ENCODE results near the gene UFSP2. TPM values are rescaled to one million over a fixed set of nuclear protein-coding genes. Genes with fewer than 3 reads are reported as not detected.

UFSP2 gene
- polyA plus RNA-seq, 1 donor (not counting 4 experiments of a cell fraction or from before 2014, with no cell fraction given) = 41.7 TPM

DNA sequence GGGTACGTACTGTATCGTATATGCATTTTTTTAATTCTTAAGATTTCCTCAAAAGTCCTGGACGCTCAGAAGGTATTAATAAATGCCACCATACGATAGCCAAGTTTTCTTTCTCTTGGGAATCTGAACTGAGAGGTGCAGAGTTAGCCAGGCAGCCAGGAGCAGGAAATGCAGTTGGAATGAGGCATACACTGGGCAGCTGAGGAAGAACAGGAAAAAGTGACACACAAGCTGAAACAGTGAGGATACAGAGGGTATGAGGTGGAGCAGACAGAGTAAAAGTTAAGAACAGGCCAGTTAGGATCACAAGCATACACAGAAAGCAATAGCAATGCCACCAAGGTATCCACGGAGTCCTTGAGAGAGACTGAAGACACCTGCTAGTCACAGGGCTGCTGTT lies 13.4 kb downstream of the UFSP2 start:
- dilution Hi-C loops (cut with MboI; ENCODE audit: extremely low pct_ligation_motif_present, low sequenced_read_pairs) = no loop called here
- H3K27me3 ChIP-seq (ENCODE audit: control insufficient read depth, extremely low read depth, insufficient read depth, low read length) = no peaks in the 10 kb centered on the region
- H2AFZ ChIP-seq (ENCODE audit: control insufficient read depth, low read length) = no peak overlapping the region
- FAIRE-seq (no peak), DNase-seq (ENCODE audit: low read depth, low spot score) (no peak)
- H3K9me3 ChIP-seq (ENCODE audit: control insufficient read depth, low read depth, low read length) = no peaks in the 10 kb centered on the region
- no peak overlapping the region for H3K4me3 ChIP-seq (ENCODE audit: control insufficient read depth in 2 of 3, extremely low read depth in 1 of 3, insufficient read depth in 2 of 3, low read depth in 1 of 3, low read length in 3 of 3)
- H3K9me1 ChIP-seq (ENCODE audit: control insufficient read depth, extremely low read depth, insufficient read depth, low read length) = no peaks in the 10 kb centered on the region
- no peaks in the 10 kb centered on the region for H3K79me2 ChIP-seq (ENCODE audit: control insufficient read depth, insufficient read depth, low read length)
- no peak overlapping the region for H3K27ac ChIP-seq (ENCODE audit: control insufficient read depth, insufficient read depth, low read length)
- no peaks in the 10 kb centered on the region for H3K4me1 ChIP-seq (ENCODE audit: control insufficient read depth, extremely low read depth, insufficient read depth, low read length)
- no peaks in the 10 kb centered on the region for H4K20me1 ChIP-seq (ENCODE audit: control insufficient read depth, extremely low read depth, insufficient read depth, low read length)
- H3K9ac ChIP-seq (ENCODE audit: control insufficient read depth, extremely low read depth, insufficient read depth, low read length) = no peak overlapping the region
- H3K4me2 ChIP-seq (ENCODE audit: control insufficient read depth, extremely low read depth, insufficient read depth, low read depth, low read length) = no peak overlapping the region
- TF ChIP-seq, protein P1, sequence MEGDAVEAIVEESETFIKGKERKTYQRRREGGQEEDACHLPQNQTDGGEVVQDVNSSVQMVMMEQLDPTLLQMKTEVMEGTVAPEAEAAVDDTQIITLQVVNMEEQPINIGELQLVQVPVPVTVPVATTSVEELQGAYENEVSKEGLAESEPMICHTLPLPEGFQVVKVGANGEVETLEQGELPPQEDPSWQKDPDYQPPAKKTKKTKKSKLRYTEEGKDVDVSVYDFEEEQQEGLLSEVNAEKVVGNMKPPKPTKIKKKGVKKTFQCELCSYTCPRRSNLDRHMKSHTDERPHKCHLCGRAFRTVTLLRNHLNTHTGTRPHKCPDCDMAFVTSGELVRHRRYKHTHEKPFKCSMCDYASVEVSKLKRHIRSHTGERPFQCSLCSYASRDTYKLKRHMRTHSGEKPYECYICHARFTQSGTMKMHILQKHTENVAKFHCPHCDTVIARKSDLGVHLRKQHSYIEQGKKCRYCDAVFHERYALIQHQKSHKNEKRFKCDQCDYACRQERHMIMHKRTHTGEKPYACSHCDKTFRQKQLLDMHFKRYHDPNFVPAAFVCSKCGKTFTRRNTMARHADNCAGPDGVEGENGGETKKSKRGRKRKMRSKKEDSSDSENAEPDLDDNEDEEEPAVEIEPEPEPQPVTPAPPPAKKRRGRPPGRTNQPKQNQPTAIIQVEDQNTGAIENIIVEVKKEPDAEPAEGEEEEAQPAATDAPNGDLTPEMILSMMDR (optimal IDR thresholded peaks at IDR 0.05 in 1 of 3, IDR thresholded peaks at IDR 0.05 in 1 of 3, conservative IDR thresholded peaks at IDR 0.05 in 1 of 3; ENCODE audit: extremely low read depth in 1 of 3, insufficient read depth in 2 of 3, low read length in 3 of 3) = no peak
- TF ChIP-seq EZH2 (IDR thresholded peaks at IDR 0.05; ENCODE audit: low read length) = no peak
- H3K36me3 ChIP-seq (ENCODE audit: control insufficient read depth in 2 of 2, extremely low read depth in 1 of 2, insufficient read depth in 2 of 2, low read length in 2 of 2) = peaks cover 3 to 5% of the 10 kb centered on the region in 2 experiments

DNA sequence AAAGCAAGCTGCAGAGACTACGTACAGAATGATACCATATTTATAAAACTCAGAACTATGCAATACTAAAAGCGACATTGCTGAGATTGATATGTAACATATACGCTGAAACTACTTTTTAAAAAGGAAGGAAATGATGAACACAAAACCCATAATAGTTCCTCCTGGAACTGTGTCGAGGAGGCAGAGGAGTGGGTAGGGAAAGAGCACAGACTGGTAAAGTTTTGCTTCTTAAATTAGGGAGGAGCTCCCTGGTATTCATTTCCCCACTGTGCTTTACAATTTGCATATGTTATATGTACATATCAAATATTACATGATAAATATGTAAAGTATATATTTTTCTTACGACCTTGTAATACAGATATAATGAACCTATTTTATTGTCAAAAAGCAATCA lies 13.9 kb downstream of the UFSP2 start:
- FAIRE-seq (no peak), DNase-seq (ENCODE audit: low read depth, low spot score) (no peak)
- Histone ChIP-seq H3K27ac (ENCODE audit: control insufficient read depth, insufficient read depth, low read length) (no peak overlapping the region), H3K79me2 (ENCODE audit: control insufficient read depth, insufficient read depth, low read length) (no peaks in the 10 kb centered on the region), H4K20me1 (ENCODE audit: control insufficient read depth, extremely low read depth, insufficient read depth, low read length) (no peaks in the 10 kb centered on the region), H3K36me3 (ENCODE audit: control insufficient read depth in 2 of 2, extremely low read depth in 1 of 2, insufficient read depth in 2 of 2, low read length in 2 of 2) (peaks cover 0 to 3% of the 10 kb centered on the region in 2 experiments), H3K9ac (ENCODE audit: control insufficient read depth, extremely low read depth, insufficient read depth, low read length) (no peak overlapping the region), H3K4me2 (ENCODE audit: control insufficient read depth, extremely low read depth, insufficient read depth, low read depth, low read length) (no peak overlapping the region), H3K27me3 (ENCODE audit: control insufficient read depth, extremely low read depth, insufficient read depth, low read length) (no peaks in the 10 kb centered on the region), H2AFZ (ENCODE audit: control insufficient read depth, low read length) (no peak overlapping the region), H3K4me1 (ENCODE audit: control insufficient read depth, extremely low read depth, insufficient read depth, low read length) (no peaks in the 10 kb centered on the region), H3K4me3 (ENCODE audit: control insufficient read depth in 2 of 3, extremely low read depth in 1 of 3, insufficient read depth in 2 of 3, low read depth in 1 of 3, low read length in 3 of 3) (no peak overlapping the region), H3K9me3 (ENCODE audit: control insufficient read depth, low read depth, low read length) (no peaks in the 10 kb centered on the region), H3K9me1 (ENCODE audit: control insufficient read depth, extremely low read depth, insufficient read depth, low read length) (no peaks in the 10 kb centered on the region)
- dilution Hi-C loops (cut with MboI; ENCODE audit: extremely low pct_ligation_motif_present, low sequenced_read_pairs) = no loop called here
- no peak for TF ChIP-seq EZH2 (IDR thresholded peaks at IDR 0.05; ENCODE audit: low read length)
- TF ChIP-seq, protein P1 (optimal IDR thresholded peaks at IDR 0.05 in 1 of 3, IDR thresholded peaks at IDR 0.05 in 1 of 3, conservative IDR thresholded peaks at IDR 0.05 in 1 of 3; ENCODE audit: extremely low read depth in 1 of 3, insufficient read depth in 2 of 3, low read length in 3 of 3) = no peak

Data from keratinocyte (primary cell).